ENCODE measurements around the gene C12orf76. TPM values are rescaled to one million over a fixed set of nuclear protein-coding genes. Genes with fewer than 3 reads are reported as not detected.
"Not testable (repeated sequence)": the region's sequence is repeated elsewhere in the genome, so short reads cannot be mapped to it uniquely, and the experiment has no call there.

The C12orf76 gene
- total RNA-seq, 6 experiments from 2014 or later = 3.0 to 10.1 (median 6.4) TPM

DNA sequence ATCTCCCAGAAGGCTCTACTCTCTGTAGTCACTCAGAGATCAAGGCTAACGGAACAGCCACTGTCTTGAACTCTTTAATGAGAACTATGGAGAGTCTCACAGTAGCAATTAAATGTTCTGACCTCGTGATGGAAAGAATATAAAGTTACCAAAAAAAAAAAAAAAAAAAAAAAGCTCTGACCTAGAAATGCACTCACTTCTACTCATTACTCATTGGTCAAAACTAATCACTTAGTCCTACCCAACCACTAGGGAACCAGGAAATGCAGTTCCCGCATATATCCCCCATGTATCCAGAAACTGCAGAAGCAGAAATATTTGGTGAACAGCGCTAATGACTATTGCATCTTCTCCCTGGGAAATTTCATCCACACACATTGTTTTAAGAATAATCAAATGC is 29.5 kb upstream of the C12orf76 start:
- intact Hi-C loops (cut with DNase I) = no loop called here

DNA sequence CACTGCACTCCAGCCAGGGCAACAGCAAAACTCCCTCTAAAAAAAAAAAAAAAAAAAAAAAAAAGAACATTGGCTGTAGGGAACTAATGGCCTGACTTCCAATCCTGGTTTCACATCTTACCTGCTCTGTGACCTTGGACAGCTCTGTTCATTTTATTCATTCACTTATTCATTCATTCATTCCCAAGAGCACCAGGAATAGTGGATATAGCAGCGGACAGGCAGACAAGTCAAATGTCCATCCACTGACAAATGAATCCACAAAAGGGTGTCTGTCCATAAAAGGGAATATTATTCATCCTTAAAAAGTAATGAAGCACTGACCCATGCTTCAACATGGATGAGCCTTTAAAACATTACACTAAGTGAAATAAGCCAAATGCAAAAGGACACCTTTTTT is 27.6 kb upstream of the C12orf76 start:
- no peak for TF ChIP-seq POLR2A (IDR thresholded peaks at IDR 0.05)
- TF ChIP-seq, protein P1, sequence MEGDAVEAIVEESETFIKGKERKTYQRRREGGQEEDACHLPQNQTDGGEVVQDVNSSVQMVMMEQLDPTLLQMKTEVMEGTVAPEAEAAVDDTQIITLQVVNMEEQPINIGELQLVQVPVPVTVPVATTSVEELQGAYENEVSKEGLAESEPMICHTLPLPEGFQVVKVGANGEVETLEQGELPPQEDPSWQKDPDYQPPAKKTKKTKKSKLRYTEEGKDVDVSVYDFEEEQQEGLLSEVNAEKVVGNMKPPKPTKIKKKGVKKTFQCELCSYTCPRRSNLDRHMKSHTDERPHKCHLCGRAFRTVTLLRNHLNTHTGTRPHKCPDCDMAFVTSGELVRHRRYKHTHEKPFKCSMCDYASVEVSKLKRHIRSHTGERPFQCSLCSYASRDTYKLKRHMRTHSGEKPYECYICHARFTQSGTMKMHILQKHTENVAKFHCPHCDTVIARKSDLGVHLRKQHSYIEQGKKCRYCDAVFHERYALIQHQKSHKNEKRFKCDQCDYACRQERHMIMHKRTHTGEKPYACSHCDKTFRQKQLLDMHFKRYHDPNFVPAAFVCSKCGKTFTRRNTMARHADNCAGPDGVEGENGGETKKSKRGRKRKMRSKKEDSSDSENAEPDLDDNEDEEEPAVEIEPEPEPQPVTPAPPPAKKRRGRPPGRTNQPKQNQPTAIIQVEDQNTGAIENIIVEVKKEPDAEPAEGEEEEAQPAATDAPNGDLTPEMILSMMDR (IDR thresholded peaks at IDR 0.05) = no peak

More for the DNA sequence above, 29.5 kb upstream of the C12orf76 start:
- no peak for DNase-seq
- Histone ChIP-seq H3K27me3 (no peaks in the 10 kb centered on the region), H3K36me3 (no peaks in the 10 kb centered on the region), H3K27ac (no peak overlapping the region), H3K4me1 (peaks cover 0 to 8% (median 0%) of the 10 kb centered on the region in 4 donors), H3K4me3 (no peak overlapping the region), H3K9me3 (no peaks in the 10 kb centered on the region)
- no peak for ATAC-seq
- 93% methylated on average over 4 of the region's 4 CpGs for whole genome bisulfite sequencing (ENCODE audit: insufficient coverage, low coverage, low lambda C conversion rate, missing lambda C conversion rate)
- TF ChIP-seq, protein P1 (IDR thresholded peaks at IDR 0.05) = no peak
- no peak for TF ChIP-seq POLR2A (IDR thresholded peaks at IDR 0.05)

DNA sequence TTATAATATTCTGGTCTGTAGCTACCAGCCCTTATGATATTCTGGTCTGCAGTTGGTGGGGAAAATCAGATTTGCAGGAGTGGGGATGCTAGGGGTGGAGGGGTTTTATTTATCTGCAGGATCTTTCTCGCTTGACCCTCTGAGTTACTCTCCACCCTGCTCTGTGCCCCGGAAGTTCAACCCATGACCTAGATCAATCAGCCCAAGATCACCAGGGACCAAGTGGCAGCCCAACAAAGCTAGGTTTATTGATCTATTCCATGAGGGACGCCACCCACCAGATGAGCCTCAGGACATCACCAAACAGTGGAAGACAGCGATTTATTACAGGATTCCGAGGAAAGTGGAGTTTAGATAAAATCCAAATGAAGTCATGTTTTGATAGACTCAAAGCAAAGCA is 25.8 kb upstream of the C12orf76 start:
- 48% methylated on average over 5 of the region's 5 CpGs for WGBS (ENCODE audit: insufficient coverage, low coverage, low lambda C conversion rate, missing lambda C conversion rate)
- intact Hi-C loops (cut with DNase I) = no loop called here
- Histone ChIP-seq H3K27ac (no peak overlapping the region), H3K4me3 (no peak overlapping the region), H3K4me1 (peaks cover 0 to 8% (median 0%) of the 10 kb centered on the region in 4 donors), H3K27me3 (no peaks in the 10 kb centered on the region), H3K36me3 (no peaks in the 10 kb centered on the region), H3K9me3 (no peaks in the 10 kb centered on the region)
- ATAC-seq (peak in 1 of 4 donors; percentile 23), DNase-seq (no peak)
- TF ChIP-seq, protein P1 (IDR thresholded peaks at IDR 0.05) = no peak
- TF ChIP-seq POLR2A (IDR thresholded peaks at IDR 0.05) = no peak

More for the DNA sequence above, 27.6 kb upstream of the C12orf76 start:
- 83% methylated on average over 1 of the region's 1 CpG for WGBS (ENCODE audit: insufficient coverage, low coverage, low lambda C conversion rate, missing lambda C conversion rate)
- intact Hi-C loops (cut with DNase I) = no loop called here
- ATAC-seq = no peak
- H3K9me3 ChIP-seq = no peaks in the 10 kb centered on the region
- H3K36me3 ChIP-seq = no peaks in the 10 kb centered on the region
- DNase-seq = no peak
- peaks cover 0 to 8% (median 0%) of the 10 kb centered on the region in 4 donors for H3K4me1 ChIP-seq
- no peak overlapping the region for H3K4me3 ChIP-seq
- no peak overlapping the region for H3K27ac ChIP-seq
- no peaks in the 10 kb centered on the region for H3K27me3 ChIP-seq

DNA sequence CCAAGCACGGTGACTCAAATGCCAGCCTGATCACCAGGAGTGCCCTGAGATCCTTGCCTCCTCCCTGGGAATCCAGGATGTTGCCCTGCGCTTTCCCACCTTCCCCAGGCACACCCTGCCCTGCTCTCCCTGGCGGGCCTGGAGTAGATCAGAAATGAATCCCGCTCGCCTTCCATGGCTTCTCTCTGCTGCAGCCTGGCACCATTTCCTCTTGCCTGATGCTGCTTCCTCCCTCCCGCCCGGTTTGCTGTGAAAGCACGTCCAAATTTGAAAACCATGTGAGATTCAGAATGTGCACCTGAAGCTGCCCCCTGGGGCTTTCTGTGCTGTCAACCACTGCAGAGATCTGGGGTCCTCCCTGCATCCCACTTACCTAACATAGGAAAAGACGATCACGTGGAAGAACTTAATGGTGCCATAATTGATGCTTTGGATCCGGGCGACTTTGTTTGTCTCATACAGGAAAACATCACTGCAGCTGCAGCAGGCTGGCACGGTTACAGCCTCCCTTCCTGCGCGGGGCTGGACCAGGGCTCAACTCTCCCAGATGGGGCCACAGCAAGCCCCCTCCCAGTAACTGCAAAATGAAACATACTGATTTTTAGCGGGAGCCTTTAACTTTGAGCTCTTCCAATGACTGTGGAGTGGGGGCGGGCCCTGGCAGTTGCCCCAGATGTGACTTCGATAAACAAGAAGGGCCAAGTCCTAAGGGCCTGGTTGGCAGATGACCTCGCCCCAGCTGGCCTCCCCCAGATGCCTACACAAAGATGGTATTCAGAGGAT is 24.9 kb upstream of the C12orf76 start:
- no peaks in the 10 kb centered on the region for H3K9me3 ChIP-seq
- WGBS (ENCODE audit: insufficient coverage, low coverage, low lambda C conversion rate, missing lambda C conversion rate) = 41% methylated on average over 11 of the region's 19 CpGs
- peak overlapping the region in 1 of 3 donors; percentile 18 for H3K4me3 ChIP-seq
- H3K4me1 ChIP-seq = peaks cover 0 to 8% (median 0%) of the 10 kb centered on the region in 4 donors
- H3K27me3 ChIP-seq = no peaks in the 10 kb centered on the region
- no peak overlapping the region for H3K27ac ChIP-seq
- ATAC-seq (peak; percentile 76 to 95 (median 91)), DNase-seq (peak; percentile 58 to 77 (median 68))
- intact Hi-C loops (cut with DNase I) = no loop called here
- H3K36me3 ChIP-seq = no peaks in the 10 kb centered on the region
- TF ChIP-seq, protein P1 (IDR thresholded peaks at IDR 0.05) = no peak
- TF ChIP-seq POLR2A (IDR thresholded peaks at IDR 0.05) = no peak

DNA sequence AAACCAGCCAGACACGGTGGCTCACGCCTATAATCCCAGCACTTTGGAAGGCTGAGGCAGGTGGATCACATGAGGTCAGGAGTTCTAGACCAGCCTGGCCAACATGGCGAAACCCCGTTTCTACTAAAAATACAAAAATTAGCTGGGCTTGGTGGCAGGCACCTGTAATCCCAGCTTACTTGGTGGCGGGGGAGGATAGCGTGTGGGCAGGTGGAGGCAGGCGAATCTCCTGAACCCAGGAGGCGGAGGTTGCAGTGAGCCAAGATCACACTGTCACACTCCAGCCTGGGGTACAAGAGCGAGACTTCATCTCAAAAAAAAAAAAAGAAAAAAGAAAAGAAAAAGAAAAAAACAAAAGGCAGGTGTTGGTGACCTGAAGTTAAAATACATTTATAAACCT is 24.3 kb upstream of the C12orf76 start:
- 79% methylated on average over 6 of the region's 9 CpGs for WGBS (ENCODE audit: insufficient coverage, low coverage, low lambda C conversion rate, missing lambda C conversion rate)
- H3K27me3 ChIP-seq; intact Hi-C loops (cut with DNase I); H3K36me3 ChIP-seq; ATAC-seq; H3K9me3 ChIP-seq; DNase-seq; H3K27ac ChIP-seq; H3K4me1 ChIP-seq: not testable (repeated sequence)
- H3K4me3 ChIP-seq = peak overlapping the region in 1 of 3 donors; percentile 18

All from right lobe of liver (tissue), 6 donors.